Measurements from ENCODE around the gene C2CD5.
"Not testable (repeated sequence)": the region's sequence is repeated elsewhere in the genome, so short reads cannot be mapped to it uniquely, and the experiment has no call there.

The C2CD5 gene

DNA sequence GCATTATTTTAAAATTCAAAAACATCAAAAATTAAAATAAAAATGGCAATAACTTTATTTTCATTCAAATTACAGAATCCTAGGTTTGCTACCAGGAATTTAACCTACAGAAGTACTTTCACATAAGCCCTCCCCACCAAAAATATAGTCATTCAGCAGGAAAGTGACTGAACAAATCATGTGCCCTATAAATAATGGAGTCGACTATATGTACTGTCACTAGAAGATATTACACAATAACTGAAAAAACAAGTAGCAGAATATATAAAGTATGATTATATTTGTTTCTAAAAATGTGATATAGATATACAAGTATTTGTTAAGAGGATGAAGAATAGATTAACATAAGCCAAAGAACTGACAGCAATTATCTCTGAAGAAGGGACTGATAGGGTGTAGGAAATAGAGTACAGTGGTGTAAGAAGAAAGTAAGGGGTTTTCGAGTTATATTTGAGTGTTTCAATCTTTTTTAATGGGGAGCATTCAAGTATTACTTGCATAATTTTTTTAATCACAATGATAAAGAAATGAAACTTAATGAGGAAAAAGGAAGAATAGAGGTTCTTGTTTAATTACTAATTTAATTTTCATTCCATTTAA lies 7.9 kb downstream of the C2CD5 start:
- DNase-seq = peak in 1 of 3 donors; percentile 41

DNA sequence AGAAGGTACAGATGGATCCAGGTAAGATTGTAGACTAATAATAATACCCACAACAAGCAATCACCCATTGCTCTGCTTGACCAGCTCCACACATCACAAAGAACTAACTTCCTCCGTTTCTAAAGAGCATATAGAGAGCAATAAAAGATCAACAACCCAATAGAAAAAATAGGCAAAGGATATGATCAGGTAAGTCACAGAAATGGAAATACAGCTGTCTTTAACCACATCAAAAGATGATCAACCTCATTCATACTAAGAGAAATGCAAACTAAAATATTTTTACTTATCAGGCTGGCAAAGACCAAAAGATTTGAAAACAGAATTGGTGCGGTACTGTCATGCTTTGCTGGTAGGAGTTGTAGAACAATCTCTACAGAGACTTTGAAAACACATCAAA lies 8.9 kb downstream of the C2CD5 start:
- no peak for DNase-seq

DNA sequence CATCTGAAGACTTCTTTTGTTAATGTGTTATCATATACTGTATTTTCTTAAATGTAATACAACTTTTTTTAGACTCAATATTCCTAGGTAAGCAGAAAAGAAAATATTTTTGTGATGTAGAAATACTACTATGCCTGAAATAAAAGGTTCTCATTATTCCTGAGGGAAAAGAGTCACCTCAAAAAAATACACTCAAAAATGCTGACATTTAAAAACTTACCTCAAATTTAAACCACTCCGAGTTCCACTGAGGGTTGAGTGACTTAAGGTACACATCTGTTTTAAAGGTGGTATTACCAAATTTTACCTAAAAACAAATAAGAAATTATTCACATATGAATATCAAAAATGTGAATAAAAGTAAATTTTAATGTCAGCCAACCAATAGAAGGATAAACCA lies 9.3 kb downstream of the C2CD5 start:
- no peak for DNase-seq

DNA sequence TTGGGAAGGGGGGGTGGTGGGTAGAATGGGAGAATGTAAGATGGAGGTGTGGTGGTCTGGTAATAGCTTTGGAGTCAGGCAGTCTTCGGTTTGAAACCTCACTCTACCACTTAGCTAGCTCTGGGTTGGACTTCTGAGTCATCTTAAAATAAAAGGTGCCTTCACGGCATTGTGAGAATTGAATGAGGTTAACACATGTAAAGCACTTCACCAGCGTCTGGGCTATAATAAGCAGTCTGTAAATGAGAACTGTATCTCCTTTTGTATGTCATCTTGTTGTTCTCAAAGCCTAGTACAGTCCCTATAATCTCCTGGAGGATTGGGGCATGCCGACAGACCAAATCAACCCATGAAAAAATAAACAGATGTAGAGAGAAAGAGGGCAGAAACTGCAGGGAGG lies 11.2 kb downstream of the C2CD5 start:
- no peak for DNase-seq

DNA sequence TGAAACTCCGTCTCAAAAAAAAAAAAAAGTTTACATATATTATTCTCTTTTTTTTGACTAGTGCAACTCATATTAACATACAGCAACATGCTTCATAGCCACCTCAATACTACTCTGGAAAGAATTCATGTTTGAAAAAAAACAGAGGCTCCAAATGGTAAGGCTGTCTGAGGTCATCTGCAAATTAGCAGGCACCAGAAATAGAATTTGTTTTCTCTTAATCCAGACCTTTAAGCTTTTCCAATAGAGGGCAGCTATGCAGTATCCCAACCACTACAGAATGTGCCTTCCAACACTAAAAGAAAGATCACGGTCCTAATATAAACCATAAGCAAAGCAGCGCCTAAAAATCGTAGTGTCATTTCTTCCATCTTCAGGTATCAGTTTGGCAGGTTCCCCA lies 12.0 kb downstream of the C2CD5 start:
- no peak for DNase-seq

DNA sequence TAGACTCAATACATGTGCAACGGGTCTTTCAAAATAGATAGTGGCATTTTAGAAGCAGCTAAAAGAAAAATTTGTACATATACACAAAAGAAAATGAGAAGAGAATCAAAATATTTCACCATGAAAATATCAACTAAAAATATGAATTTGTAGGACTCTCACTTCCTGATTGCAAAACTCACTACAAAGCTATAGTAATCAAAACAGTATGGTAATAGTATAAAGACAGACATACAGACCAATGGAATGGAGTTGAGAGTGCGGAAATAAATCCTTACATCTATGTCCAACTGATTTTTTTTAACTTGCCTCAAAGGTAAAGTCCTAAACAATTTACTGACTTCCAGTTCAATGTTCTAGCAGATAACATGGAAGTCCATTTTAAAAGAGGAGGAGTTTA lies 13.1 kb downstream of the C2CD5 start:
- DNase-seq = no peak

DNA sequence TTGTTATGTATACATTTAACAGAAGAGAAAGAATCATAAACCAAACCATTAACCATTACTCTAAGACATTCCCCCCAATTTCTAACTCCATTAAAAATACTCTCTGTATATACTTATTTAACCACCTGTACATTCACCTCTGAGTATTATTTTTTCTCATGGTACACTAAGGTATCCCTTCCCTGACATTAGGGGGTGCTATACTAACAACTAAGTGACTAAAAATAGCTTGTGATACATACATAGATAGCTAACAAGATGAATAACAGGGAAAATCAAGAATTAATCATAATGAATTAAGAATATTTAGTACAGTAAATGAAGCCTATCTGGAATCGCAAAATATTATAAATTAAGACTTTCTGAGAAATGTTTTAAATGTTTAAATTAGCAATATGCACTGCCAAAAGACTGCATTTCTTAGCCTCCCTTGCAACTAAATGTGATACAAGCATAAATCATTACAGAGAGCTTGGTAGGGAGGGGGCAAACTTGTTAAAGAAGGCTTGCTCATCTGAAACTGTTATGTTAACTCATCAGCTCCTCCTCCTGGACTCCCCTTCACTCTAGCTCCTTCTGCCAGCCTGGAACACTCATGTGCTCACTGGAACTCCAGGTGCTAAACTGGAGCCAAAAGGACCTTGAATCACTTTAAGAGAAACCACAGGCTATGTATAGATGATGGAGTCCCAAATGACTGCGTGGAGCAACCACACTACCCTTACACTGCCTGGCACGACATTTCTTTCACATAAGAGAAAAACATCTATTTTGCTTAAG lies 14.9 kb downstream of the C2CD5 start:
- peak; percentile 50 to 83 (median 80) for DNase-seq

DNA sequence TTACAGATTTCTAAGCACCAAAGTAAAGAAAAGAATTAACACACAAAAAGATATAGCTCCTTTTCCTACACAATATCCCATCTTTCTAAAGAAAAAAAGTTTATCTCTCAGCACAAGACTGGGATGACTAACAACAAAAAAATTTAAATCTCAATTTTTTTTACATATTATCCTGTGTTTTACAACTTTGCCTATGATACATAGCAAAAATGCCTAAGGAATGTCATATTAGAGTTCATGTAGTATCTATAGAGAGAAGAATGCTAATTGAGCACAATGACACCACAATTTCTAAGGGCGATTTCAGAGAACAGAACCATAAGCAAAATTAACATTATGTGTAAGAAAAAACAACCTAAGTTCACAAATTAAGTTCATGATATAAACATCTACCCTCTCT lies 16.3 kb downstream of the C2CD5 start:
- DNase-seq = no peak

DNA sequence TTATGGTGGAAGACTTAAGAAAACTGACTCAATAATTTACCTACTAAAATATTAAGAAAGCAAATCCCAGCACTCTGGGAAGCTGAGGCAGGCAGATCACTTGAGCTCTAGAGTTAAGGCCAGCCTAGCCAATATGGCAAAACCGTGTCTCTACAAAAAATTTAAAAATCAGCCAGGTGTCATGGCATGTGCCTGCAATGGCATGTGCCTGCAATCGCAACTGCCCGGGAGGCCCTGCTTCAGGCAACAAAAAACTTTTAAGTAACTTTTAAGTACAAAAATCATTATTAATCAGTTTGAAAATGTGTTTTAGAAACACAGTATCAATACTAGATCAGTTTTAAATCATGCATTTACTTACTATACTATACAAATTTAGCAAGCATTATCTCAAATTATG lies 17.5 kb downstream of the C2CD5 start:
- DNase-seq = no peak

DNA sequence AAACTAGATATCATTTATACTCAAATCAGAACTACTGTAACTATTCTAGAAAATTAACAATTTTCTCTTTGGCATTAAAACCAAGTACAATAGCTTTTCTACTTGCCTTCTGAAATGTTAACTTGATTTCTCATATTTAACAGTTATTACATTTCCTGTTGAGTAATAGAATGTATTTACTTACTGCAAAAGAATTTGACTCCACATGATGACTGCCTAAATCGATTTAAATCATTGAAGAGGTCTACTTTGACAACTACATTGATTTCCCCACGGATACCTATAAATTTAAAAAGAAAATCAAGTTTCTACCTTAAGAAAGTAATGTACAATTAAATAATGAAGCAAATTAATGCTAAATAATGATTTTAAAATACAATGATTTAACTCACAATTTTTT lies 18.9 kb downstream of the C2CD5 start:
- no peak for DNase-seq

DNA sequence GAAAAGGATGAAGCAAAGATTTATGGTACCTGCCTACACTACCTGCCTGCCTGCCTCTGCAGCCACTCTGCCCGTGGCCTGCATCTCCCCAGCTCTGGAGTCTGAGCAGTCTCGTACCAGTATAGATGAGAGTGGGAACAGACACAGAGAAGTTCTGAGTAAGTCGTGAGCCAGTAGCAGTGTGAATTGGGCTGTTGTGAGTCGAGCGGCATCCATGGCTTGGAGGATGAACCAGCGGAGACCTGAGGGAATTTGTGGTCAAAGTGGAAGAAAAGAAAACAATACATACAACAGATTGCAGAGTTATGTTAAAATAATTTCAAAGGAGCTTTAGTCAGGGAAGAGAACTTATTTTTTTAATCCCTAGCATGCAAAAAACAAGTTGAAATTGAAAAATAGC lies 25.3 kb downstream of the C2CD5 start:
- DNase-seq = no peak

DNA sequence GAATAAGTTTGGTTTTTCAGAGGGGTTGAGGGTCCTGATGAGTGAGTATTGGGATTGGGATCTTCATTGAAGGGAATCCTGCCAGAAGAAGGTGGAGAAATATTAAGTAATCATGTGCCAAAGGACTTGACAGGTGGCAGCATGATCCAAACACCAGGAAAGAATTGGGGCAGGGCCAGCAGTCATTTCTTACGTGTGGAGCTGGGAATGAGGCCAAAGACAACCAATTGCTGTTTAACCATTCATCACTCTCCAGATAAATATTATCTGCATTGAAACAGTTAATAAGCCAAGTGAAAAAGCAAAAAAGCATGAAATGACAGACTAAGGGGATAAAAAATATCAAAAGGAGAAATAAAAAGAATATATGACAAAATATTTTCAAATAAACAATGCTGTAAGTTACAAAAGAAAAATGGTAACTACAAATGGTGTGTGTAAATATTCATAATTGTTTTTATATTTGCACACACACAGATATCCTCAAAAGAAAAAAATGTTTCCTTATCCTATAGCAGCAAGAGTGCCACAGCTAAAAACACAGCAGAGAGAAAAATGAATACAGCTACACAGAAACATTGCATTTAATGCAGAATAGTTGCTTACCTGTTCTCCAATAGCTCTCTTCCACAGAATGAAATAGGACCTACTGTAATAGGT lies 26.2 kb downstream of the C2CD5 start:
- peak in 1 of 3 donors; percentile 6 for DNase-seq

DNA sequence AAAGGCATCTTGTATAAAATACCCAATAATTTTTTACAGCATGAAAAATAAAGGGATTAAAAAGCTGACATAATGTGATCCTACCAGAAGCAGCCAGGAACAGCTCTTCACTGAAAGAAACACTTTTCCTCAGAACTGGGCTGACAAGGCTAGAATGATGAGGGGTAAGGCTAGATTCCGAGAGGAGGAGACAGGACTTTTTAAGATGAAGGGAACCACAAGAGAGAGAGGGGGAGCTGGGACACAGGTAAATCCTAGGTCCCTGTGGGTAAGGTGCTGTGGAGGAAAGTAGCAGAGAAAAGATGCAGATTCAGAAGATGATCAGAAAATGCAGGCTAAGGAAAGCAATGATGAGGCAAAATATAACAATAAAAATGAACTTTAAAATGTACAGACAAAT lies 29.5 kb downstream of the C2CD5 start:
- DNase-seq = no peak

DNA sequence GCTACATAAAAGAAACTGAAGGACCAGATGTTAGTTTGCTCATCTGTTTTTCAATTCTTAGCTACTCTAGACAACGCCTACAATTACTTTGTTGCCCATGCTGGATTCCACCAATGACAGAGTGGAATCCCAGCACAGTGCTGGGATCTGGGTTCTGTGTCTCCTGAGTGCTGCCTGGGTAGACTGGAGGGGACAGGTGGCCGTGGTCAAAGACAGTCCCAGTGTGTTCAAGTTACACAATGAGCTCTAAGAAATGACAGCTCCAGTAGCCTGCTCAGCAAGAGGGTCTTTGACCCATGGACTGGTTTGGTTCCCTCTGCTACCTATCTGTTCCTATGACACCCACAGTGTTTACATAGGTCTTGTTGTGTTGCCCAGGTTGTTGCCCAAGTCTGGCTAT lies 38.5 kb downstream of the C2CD5 start:
- DNase-seq = no peak

DNA sequence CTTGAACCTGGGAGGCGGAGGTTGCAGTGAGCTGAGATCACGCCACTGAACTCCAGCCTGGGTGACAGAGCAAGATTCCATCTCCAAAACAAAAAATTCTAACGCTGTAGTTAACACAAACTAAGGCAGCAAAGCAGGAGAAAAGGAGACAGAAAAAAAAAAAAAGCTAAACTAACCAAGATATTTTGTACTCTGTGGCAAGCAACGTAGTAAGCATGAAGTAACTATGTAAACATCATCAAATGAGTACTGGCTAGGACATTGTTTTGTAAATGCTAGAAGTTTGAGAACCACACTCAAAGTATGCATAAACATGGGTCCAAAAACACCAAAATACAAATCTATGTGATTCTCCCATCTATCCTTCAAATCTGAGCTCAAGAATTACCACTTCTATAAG lies 44.2 kb downstream of the C2CD5 start:
- DNase-seq = no peak

DNA sequence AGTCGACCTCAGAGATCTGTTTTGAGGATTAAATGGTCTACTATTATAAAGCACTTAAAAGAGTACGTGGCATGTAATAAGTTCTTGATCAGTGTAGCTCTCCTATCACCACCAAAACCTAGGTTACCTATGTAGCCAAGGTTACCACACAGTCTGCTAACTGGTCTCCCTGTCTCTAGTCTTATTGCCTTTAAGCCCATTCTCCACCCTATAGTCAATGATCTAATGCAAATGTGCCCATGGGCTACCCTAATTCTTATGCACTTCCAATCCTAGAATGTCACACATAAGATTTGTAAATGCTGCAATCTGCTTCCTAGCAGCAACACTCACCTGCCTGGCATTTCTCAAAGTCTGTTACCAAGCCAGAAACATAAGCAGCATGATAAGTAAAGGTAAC lies 44.9 kb downstream of the C2CD5 start:
- no peak for DNase-seq

DNA sequence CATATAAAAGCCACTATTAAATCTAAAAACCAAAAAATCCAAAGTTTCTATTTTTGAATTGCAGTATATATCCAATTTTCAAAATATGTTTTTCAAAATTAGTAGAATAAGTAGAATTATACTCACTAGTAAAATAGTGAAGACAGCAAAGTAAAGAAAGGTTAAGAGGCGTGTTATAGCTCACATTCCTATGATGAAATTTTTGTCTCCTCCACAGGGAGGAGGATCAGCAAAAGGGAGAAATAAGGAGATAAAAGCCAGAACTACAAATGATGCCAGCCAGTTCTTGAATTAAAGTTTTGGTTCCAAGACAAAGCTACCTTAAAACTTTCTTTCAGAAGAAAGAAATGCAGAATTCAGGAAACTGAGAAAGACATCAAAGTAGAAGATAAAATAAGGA lies 50.0 kb downstream of the C2CD5 start:
- no peak for DNase-seq

DNA sequence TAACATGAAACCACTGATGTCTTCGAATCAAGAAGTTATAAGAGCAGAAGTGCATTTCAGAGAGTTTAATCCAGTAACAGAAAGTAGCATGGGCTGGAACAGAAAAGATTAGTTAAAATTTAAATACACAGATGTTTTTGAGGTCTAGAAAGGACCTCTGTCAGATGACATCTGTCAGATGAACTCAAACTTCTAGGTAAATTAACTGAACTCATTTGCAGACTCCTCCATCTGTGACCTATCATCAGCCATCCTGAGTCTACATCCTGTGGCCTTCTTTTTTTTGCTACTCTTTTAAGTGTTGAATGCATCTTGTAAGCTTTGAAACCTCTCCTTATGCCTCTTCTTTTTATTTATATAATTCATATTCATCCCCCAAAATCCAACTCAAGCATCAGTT lies 53.3 kb downstream of the C2CD5 start:
- no peak for DNase-seq

DNA sequence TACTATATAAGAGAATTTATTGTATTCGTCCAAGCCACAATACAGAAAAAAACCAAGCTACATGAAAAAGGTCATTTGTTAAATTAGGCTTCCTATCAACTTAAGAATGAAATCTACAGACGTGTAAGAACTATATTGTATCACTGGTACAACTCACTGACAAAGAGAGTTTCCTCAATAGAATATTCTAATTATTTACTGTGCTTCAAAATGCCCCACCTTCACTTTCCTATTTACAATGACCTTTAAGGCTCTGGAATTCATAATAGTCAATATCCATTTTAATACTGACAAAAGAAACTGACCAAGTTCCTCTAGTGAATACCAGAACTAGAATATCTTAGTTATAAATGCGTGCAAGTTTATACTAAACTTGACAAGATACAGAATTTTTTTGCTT lies 55.9 kb downstream of the C2CD5 start:
- DNase-seq = no peak

DNA sequence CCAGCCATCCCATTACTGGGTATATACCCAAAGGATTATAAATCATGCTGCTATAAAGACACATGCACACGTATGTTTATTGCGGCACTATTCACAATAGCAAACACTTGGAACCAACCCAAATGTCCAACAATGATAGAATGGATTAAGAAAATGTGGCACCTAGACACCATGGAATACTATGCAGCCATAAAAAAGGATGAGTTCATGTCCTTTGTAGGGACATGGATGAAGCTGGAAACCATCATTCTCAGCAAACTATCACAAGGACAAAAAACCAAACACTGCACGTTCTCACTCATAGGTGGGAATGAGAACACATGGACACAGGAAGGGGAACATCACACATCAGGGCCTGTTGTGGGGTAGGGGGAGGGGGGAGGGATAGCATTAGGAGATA lies 56.7 kb downstream of the C2CD5 start:
- not testable (repeated sequence) for DNase-seq

DNA sequence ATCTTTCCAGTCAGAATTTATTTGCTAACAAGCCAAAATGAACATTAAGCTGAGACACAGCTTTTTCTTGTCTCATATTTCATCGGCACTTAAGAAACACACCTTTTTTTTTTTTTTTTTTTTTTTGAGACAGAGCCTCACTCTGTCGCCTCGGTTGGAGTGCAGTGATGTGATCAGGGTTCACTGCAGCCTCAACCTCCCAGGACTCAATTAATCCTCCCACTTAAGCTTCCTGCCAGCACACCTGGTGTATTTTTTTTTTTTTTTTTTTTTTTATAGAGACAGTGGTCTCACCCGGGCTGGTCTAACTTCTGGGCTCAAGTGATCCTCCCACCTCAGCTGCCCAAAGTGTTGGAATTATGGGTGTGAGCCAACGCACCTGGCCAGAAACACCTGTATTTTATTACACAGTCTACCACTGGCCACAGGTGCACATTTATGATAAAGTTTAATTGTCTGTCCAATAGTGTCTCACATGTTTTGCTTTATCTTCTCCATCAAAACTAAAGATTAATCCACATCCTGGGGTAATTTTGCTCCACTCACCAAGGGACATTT lies 62.7 kb downstream of the C2CD5 start:
- no peak for DNase-seq

DNA sequence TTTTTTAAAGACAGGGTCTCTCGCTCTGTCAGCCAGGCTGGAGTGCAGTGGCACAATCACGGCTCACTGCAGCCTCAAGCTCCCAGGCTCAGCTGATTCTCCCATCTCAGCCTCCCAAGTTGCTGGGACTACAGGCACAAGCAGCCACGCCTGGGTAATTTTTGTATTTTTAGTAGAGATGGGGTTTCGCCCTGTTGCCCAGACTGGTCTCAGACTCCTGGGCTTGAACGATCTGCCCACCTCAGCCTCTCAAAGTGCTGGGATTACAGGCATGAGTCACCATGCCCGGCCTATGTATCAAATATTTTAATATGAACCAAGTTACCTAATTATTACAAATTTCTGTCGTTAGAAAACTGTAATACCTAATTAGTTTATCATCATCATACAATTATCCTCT lies 63.5 kb downstream of the C2CD5 start:
- DNase-seq = not testable (repeated sequence)

DNA sequence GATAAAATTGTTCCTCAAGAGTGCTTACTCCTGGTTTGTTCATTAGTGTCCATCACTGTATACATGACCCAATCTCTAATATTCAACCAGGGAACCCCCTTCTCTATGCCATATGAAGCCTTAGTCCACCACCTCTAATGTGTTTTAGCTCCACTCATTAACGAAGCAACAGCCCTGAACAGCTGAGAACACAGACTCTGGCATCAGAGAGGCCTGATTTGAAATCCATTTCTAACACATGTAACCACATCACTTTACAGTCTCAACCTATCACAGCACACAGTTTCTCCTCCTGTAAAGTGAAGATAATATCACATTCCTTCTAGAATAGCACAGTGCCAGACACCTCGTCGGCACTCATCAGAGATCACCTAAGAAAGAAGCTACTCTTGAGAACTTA lies 64.3 kb downstream of the C2CD5 start:
- DNase-seq = no peak

DNA sequence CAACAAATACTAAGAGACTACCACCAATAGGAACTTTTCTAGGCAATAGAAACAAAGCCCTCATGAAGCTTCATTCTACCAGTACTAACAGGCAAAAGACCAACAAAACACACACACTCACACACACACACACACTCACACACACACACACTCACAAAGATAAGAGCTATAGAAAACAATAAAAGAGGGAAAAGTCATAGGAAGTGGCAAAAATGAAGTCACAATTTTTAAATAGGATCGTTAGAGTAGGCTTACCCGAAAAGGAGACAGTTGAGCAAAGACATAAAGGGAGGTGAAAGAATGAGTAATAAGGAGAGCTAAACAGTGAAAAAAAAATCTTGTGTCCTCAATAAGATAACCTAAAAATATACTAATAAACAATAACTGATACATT lies 66.5 kb downstream of the C2CD5 start:
- no peak for DNase-seq
